HG02610 (cell line): ENCODE measurements around the gene RWDD2A.

Experiments
- ATAC-seq: cut with Tn5 transposase; IDR thresholded peaks from one replicate; pipeline ENCODE4 v1.9.1; 2021; ENCODE audit warnings: mild to moderate bottlenecking, moderate library complexity; ENCODE audit not compliant: unreplicated experiment

The RWDD2A gene

DNA sequence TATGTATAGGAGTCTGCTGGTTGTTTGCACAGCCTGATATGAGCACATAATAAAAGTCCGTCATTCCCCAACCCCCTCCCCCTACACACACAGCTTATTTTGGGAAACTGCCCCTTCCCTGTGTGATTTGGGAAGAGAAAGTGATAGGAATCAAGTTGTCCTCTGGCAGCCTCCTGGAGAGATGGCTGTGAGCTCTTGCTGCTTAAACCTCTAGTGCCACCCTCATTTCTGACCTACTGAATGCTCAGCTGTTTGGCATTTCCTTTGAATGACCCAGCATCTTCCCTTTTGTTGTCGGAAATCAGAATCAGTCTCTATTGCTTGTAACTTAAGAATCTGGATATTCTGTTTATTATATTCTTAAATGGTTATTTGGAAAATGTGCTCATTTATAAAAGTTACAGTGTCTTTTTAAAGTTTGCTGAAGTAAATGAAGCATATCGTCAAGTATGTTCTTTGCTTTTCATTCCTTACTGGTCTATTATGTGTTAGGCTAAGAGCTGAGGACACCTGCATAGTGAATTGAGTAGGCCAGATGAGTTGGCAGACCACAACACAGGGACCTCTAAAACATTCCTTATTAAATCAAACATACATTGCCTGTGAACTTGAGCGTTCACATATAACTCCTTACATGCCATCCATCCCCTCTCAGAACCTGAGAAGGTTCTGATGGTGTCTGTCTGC lies 5.5 kb downstream of the RWDD2A start:
- ATAC-seq = no peak

- no peak for ATAC-seq
Measured at GRCh38 chr6:83199173-83199862, 6.2 kb downstream of the RWDD2A start.

DNA sequence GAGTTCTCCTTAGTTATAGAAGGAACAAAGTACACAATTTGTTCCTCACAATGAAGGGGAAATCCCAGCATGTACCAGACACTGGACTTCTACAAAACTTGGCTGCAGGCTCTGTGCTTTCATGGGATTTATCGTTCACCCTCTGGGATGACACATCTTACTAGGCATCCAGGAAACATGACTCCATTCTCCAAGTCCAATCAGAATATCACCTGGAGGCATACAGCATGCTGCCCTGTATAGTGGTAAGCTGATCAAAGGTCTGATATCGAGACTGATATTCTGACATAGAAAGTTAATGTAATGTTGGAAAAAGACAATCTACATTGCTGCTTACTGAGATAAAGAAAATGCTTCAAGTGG lies 6.7 kb downstream of the RWDD2A start:
- no peak for ATAC-seq

- no peak for ATAC-seq
Measured at GRCh38 chr6:83202031-83202430, 8.9 kb downstream of the RWDD2A start.

GRCh38 chr6:83215131-83216047 lies 22.2 kb downstream of the RWDD2A start:
- ATAC-seq = peak; percentile 98

DNA sequence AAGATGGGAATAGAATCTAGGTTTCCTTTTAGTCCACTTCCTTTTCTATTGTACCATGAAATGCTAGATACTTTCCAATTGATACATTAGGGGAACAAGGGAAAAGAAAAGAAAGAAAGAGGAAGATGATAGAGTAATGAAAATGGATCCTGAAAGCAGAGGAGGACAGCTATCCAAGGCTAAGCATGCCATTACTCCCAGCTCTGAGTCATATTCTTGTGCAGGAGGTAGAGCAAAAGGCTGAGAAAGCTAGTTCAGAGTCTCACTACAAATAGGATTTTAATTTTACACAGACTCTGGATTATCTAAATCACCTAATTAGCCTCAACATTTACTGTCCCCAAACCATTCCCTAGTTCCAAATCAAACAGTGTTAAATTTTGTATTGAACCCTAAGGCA lies 23.6 kb downstream of the RWDD2A start:
- ATAC-seq = no peak

DNA sequence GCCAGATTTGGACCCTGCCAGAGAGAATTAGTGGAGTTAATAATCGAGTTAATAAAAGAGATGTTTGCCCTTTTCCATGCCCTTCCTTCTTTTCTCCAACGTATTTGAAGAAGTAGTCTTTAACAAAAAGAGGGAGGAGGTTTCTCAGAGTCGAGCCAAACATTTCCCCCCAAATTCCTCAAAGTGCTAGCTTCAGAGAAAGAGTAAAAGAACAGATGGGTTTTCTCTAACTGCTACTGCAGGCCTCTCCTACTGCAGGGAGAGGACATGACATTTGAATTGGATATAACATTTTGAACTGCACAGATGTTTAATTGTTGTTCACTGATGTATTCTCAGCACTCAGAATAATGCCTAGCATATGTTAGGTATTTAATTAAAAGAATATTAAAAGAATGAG lies 25.5 kb downstream of the RWDD2A start:
- ATAC-seq = no peak

GRCh38 chr6:83220121-83220520 lies 27.0 kb downstream of the RWDD2A start:
- no peak for ATAC-seq

GRCh38 chr6:83221276-83221675 lies 28.1 kb downstream of the RWDD2A start:
- no peak for ATAC-seq

DNA sequence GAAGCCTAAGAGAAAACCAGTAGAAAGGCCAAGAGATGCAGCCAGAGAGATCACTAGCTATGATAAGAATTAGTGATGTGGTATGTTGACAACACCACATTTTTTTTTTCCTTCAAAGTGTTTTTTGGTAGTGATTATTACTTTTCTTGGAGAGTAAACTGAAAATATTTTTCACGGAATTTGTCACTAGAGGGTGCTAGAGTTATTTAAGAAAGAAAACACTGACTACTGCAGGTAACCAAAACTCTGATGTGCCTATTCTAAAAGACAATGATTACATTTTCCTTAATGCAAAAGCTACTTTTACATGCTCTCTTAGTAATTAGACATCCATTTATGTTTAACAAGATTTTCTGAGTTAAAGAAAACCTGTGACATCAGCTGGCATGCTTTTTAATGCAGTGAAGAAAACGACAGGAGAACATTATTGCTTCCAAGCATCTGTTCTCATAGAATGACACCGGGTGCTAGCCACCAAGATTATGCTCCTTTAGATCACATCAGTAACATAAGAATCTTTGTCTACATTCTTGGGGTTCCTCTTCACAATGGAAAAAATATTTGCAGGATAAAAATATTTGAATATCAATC lies 28.8 kb downstream of the RWDD2A start:
- ATAC-seq = peak; percentile 46

DNA sequence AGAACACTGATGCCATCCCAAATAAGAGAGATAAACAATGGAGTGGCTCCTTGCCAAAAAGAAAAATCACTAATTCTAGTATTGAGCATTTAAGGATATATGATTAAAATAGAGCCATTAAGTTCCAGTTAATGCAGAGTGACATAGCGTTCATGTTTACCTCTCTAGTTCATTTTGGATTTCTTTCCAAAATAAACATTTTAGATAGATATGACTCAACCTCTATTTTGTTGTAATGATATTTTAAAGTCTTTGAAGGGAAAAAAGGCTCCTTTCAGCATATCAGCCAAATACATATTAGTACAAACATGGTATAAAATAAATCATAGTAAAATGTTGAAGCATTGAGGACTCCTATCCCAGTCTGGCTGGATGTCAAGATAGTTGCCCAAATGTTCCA lies 33.4 kb downstream of the RWDD2A start:
- ATAC-seq = no peak

DNA sequence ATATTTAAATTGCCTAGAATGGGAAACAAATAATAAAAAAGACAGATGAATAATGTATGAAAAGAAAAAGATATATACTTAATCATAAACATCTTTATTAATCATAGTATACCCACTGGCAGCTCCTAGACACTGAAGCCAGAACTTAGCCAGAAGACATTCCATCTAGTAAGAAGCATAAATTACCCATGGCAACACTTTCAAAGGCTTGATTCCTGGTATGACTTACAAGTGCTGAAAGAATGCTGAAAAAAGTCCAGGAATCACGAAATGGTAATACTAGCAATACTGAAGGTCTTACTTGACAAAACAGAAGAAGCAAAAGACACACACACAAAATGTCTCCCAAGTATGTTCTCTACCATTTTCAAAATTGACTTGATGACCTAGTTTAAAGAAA lies 38.0 kb downstream of the RWDD2A start:
- ATAC-seq = no peak

- ATAC-seq = no peak
Measured at GRCh38 chr6:83247471-83247870, 54.3 kb downstream of the RWDD2A start.
